ENCODE data around the gene MCHR2. TPM values are rescaled to one million over a fixed set of nuclear protein-coding genes. Genes with fewer than 3 reads are reported as not detected.

MCHR2 gene
- total RNA-seq, 1 experiment from 2014 or later = not detected

- DNase-seq (ENCODE audit: low read depth, low spot score) (no peak), ATAC-seq (no peak)
- Histone ChIP-seq H3K27me3 (ENCODE audit: insufficient read depth, low read length) (no peaks in the 10 kb centered on the region), H3K27ac (ENCODE audit: low read depth, low read length) (no peak overlapping the region), H3K36me3 (ENCODE audit: control insufficient read depth in 1 of 2, insufficient read depth in 2 of 2, low read length in 2 of 2) (no peaks in the 10 kb centered on the region), H3K4me2 (ENCODE audit: low read length) (no peak overlapping the region), H2AFZ (ENCODE audit: low read depth, low read length, poor library complexity, severe bottlenecking) (no peak overlapping the region), H3K4me3 (replicated peaks in 1 of 2; ENCODE audit: low read depth in 1 of 2, low read length in 2 of 2) (no peak overlapping the region), H3K79me2 (ENCODE audit: insufficient read depth, low read length) (no peaks in the 10 kb centered on the region), H3K4me1 (ENCODE audit: control insufficient read depth in 1 of 2, insufficient read depth in 2 of 2, low read length in 2 of 2) (no peaks in the 10 kb centered on the region), H3K9me3 (ENCODE audit: control insufficient read depth in 1 of 2, insufficient read depth in 1 of 2, low read depth in 1 of 2, low read length in 2 of 2) (no peaks in the 10 kb centered on the region), H3K9me2 (ENCODE audit: insufficient read depth) (no peaks in the 10 kb centered on the region), H3K9ac (ENCODE audit: low read length) (no peak overlapping the region), H4K20me1 (ENCODE audit: insufficient read depth) (no peaks in the 10 kb centered on the region)
- ChIA-PET CTCF (no interaction called here), POLR2A (no interaction called here), RAD21 (ENCODE audit: low non-redundant PET in 1 of 2, low total read pairs in 2 of 2, uncharacterized antibody in 2 of 2, unreplicated experiment in 2 of 2) (no interaction called here)
- intact Hi-C loops (cut with micrococcal nuclease) = no loop called here
- TF ChIP-seq POLR2A (IDR thresholded peaks at IDR 0.05; ENCODE audit: borderline replicate concordance, extremely low read depth, insufficient read depth, insufficient read length) (no peak), CBX3 (IDR thresholded peaks at IDR 0.05; ENCODE audit: low read depth) (no peak), TCF7L2 (IDR thresholded peaks at IDR 0.05; ENCODE audit: borderline replicate concordance, extremely low read depth, insufficient read depth, insufficient read length) (no peak), ATF3 (IDR thresholded peaks at IDR 0.05) (no peak), EZH2 (IDR thresholded peaks at IDR 0.05) (no peak), EZH2phosphoT487 (IDR thresholded peaks at IDR 0.05; ENCODE audit: borderline replicate concordance) (no peak), POLR2AphosphoS5 (IDR thresholded peaks at IDR 0.05; ENCODE audit: low read depth, low read length) (no peak), SP1 (IDR thresholded peaks at IDR 0.05; ENCODE audit: low read depth) (no peak), YY1 (IDR thresholded peaks at IDR 0.05; ENCODE audit: extremely low read depth, insufficient replicate concordance, low read depth, low read length) (no peak)
- TF ChIP-seq, protein P1, sequence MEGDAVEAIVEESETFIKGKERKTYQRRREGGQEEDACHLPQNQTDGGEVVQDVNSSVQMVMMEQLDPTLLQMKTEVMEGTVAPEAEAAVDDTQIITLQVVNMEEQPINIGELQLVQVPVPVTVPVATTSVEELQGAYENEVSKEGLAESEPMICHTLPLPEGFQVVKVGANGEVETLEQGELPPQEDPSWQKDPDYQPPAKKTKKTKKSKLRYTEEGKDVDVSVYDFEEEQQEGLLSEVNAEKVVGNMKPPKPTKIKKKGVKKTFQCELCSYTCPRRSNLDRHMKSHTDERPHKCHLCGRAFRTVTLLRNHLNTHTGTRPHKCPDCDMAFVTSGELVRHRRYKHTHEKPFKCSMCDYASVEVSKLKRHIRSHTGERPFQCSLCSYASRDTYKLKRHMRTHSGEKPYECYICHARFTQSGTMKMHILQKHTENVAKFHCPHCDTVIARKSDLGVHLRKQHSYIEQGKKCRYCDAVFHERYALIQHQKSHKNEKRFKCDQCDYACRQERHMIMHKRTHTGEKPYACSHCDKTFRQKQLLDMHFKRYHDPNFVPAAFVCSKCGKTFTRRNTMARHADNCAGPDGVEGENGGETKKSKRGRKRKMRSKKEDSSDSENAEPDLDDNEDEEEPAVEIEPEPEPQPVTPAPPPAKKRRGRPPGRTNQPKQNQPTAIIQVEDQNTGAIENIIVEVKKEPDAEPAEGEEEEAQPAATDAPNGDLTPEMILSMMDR (IDR thresholded peaks at IDR 0.05 in 2 of 3, conservative IDR thresholded peaks at IDR 0.05 in 1 of 3; ENCODE audit: borderline replicate concordance in 1 of 3, insufficient read depth in 1 of 3, low read depth in 2 of 3, low read length in 2 of 3) = no peak
- BruUV-seq (replicated peaks) = no TSS peak
Measured at GRCh38 chr6:99912657-99913056, 81.4 kb downstream of the MCHR2 start.
